H1 (cell line): ENCODE data around the gene SLC37A1. TPM values are rescaled to one million over a fixed set of nuclear protein-coding genes. Genes with fewer than 3 reads are reported as not detected.

Experiments used
- CTCF ChIA-PET: fragments of 300-600 bp; sonication (Branson Sonifier 250); formaldehyde crosslinking; loops from one replicate; lab custom pipeline; 2021; ENCODE audit not compliant: partially characterized antibody; lab: Charles Lee
- POLR2A ChIA-PET: fragments of 300-600 bp; sonication (Branson Sonifier 250); formaldehyde crosslinking; loops from one replicate; lab custom pipeline; 2021; ENCODE audit warnings: inconsistent platforms; ENCODE audit not compliant: partially characterized antibody; lab: Charles Lee
- DNase-seq, 2 experiments: peaks; one replicate each; pipeline versions ENCODE4 v3.0.0 to v3.0.0-alpha.2; 2010 to 2022; ENCODE audit warnings: low spot score in 2 of 2, low read depth in 1 of 2, mixed read lengths in 1 of 2
- FAIRE-seq: peaks from 2 replicates; lab custom pipeline; 2011; peaks lifted over from hg19 to GRCh38; lab: Jason Lieb, UNC
- H2AFZ ChIP-seq: 2 replicates; pipeline ENCODE4 v1.8.1; 2012; ENCODE audit warnings: low read length, inconsistent platforms
- H2AK5ac ChIP-seq: 2 replicates; pipeline ENCODE4 v1.6.1; 2013; ENCODE audit warnings: low read depth, low read length
- H2BK120ac ChIP-seq: replicated peaks from 2 replicates; pipeline ENCODE3; 2013; ENCODE audit warnings: low read depth, low read length, inconsistent platforms
- H2BK12ac ChIP-seq: 2 replicates; pipeline ENCODE4 v1.6.1; 2013; ENCODE audit warnings: low read depth, low read length
- H2BK15ac ChIP-seq: 2 replicates; pipeline ENCODE4 v1.6.1; 2013; ENCODE audit warnings: low read length
- H2BK20ac ChIP-seq: 2 replicates; pipeline ENCODE4 v1.6.1; 2013; ENCODE audit warnings: low read length
- H2BK5ac ChIP-seq: 2 replicates; pipeline ENCODE4 v1.6.1; 2013; ENCODE audit warnings: low read depth, low read length
- H3K14ac ChIP-seq: 2 replicates; pipeline ENCODE4 v1.6.1; 2013; ENCODE audit warnings: inconsistent platforms; ENCODE audit not compliant: insufficient read length
- H3K18ac ChIP-seq: 2 replicates; pipeline ENCODE4 v1.6.1; 2013; ENCODE audit warnings: low read length; ENCODE audit errors: extremely low read depth
- H3K23ac ChIP-seq: 2 replicates; pipeline ENCODE4 v1.6.1; 2013; ENCODE audit warnings: inconsistent platforms; ENCODE audit not compliant: insufficient read length
- H3K23me2 ChIP-seq: 2 replicates; pipeline ENCODE4 v1.6.1; 2013; ENCODE audit warnings: low read depth, low read length
- H3K27ac ChIP-seq: 2 replicates; pipeline ENCODE4 v1.6.1; 2011; ENCODE audit warnings: low read depth, low read length, inconsistent platforms
- H3K27me3 ChIP-seq, 4 experiments: replicated peaks in 1 of 4; 1 replicate in 1 of 4; 2 replicates in 3 of 4; pipeline versions ENCODE4 v1.6.1 to v1.8.1; 2011 to 2013; ENCODE audit warnings: low read length in 3 of 4, mild to moderate bottlenecking in 3 of 4, inconsistent platforms in 2 of 4, mixed read lengths in 2 of 4, moderate library complexity in 1 of 4; ENCODE audit not compliant: control insufficient read depth in 3 of 4, insufficient read depth in 3 of 4; ENCODE audit errors: extremely low read depth in 1 of 4
- H3K36me3 ChIP-seq, 4 experiments: 2 replicates each; pipeline versions ENCODE4 v1.6.1 to v1.8.1; 2011 to 2013; ENCODE audit warnings: mild to moderate bottlenecking in 4 of 4, low read length in 3 of 4, moderate library complexity in 2 of 4, control low read depth in 1 of 4, inconsistent platforms in 1 of 4; ENCODE audit not compliant: insufficient read depth in 4 of 4, control insufficient read depth in 2 of 4
- H3K4ac ChIP-seq: replicated peaks from 2 replicates; pipeline ENCODE3; 2013; ENCODE audit warnings: low read length, low read depth, mixed read lengths, inconsistent platforms; ENCODE audit not compliant: insufficient read length
- H3K4me1 ChIP-seq, 4 experiments: replicated peaks in 1 of 4; 1 replicate in 1 of 4; 2 replicates in 3 of 4; pipeline versions ENCODE4 v1.6.1 to v1.8.1; 2011 to 2013; ENCODE audit warnings: low read length in 3 of 4, inconsistent platforms in 2 of 4, mixed read lengths in 1 of 4; ENCODE audit not compliant: insufficient read depth in 4 of 4, control insufficient read depth in 3 of 4
- H3K4me2 ChIP-seq, 2 experiments: 2 replicates each; pipeline versions ENCODE4 v1.6.1 to v1.8.1; 2011 to 2013; ENCODE audit warnings: low read depth in 2 of 2, low read length in 2 of 2, control low read depth in 1 of 2, inconsistent platforms in 1 of 2, mild to moderate bottlenecking in 1 of 2; ENCODE audit not compliant: insufficient read depth in 1 of 2
- H3K4me3 ChIP-seq, 4 experiments: fragments of 200-600, 300-600 bp in 1 of 4; sonication (generic), shearing (Covaris generic), sonication (Bioruptor Twin) in 1 of 4; 2 replicates each; pipeline versions ENCODE4 v1.5.1 to v1.8.1; 2011 to 2016; ENCODE audit warnings: low read length in 4 of 4, low read depth in 3 of 4, control low read depth in 2 of 4, inconsistent platforms in 2 of 4, mild to moderate bottlenecking in 2 of 4, mixed read lengths in 1 of 4, moderate library complexity in 1 of 4; ENCODE audit not compliant: insufficient read depth in 2 of 4; ENCODE audit errors: extremely low read depth in 1 of 4
- H3K56ac ChIP-seq: replicated peaks from 2 replicates; pipeline ENCODE3; 2013; ENCODE audit warnings: low read depth, mild to moderate bottlenecking, mixed read lengths, low read length, inconsistent platforms; ENCODE audit not compliant: insufficient read length
- H3K79me1 ChIP-seq: 2 replicates; pipeline ENCODE4 v1.6.1; 2013; ENCODE audit warnings: low read depth, low read length, control low read depth
- H3K79me2 ChIP-seq, 2 experiments: 2 replicates each; pipeline versions ENCODE4 v1.6.1 to v1.8.1; 2012 to 2013; ENCODE audit warnings: low read length in 2 of 2, mild to moderate bottlenecking in 2 of 2, inconsistent platforms in 1 of 2; ENCODE audit not compliant: insufficient read depth in 2 of 2, control insufficient read depth in 1 of 2
- H3K9ac ChIP-seq, 4 experiments: replicated peaks in 1 of 4; 1 replicate in 1 of 4; 2 replicates in 3 of 4; pipeline versions ENCODE4 v1.6.1 to v1.8.1; 2011 to 2013; ENCODE audit warnings: low read depth in 3 of 4, low read length in 3 of 4, control low read depth in 2 of 4, mild to moderate bottlenecking in 2 of 4, moderate library complexity in 2 of 4, inconsistent platforms in 1 of 4; ENCODE audit errors: extremely low read depth in 1 of 4
- H3K9me3 ChIP-seq, 2 experiments: 2 replicates each; pipeline versions ENCODE4 v1.6.1 to v1.8.1; 2012 to 2013; ENCODE audit warnings: mild to moderate bottlenecking in 2 of 2, moderate library complexity in 2 of 2, control low read depth in 1 of 2, inconsistent platforms in 1 of 2, low read depth in 1 of 2, low read length in 1 of 2, mixed read lengths in 1 of 2; ENCODE audit not compliant: insufficient read depth in 2 of 2
- H4K20me1 ChIP-seq, 2 experiments: replicated peaks in 1 of 2; 2 replicates each; pipeline versions ENCODE3 to v1.8.1; 2011 to 2013; ENCODE audit warnings: inconsistent platforms in 2 of 2, low read length in 2 of 2, mild to moderate bottlenecking in 1 of 2; ENCODE audit not compliant: insufficient read depth in 2 of 2, control insufficient read depth in 1 of 2
- H4K5ac ChIP-seq: 2 replicates; pipeline ENCODE4 v1.6.1; 2013; ENCODE audit warnings: low read length, low read depth, mixed read lengths, inconsistent platforms; ENCODE audit not compliant: insufficient read length
- H4K8ac ChIP-seq: 2 replicates; pipeline ENCODE4 v1.8.0; 2013; ENCODE audit warnings: mild to moderate bottlenecking, moderate library complexity, low read length, inconsistent platforms; ENCODE audit not compliant: insufficient read depth; ENCODE audit errors: extremely low read depth
- H4K91ac ChIP-seq: replicated peaks from 2 replicates; pipeline ENCODE3; 2013; ENCODE audit warnings: low read length, mixed read lengths, inconsistent platforms; ENCODE audit not compliant: insufficient read length
- RFX5 ChIP-seq: IDR thresholded peaks from 2 replicates; pipeline ENCODE4 v1.6.1; 2011; ENCODE audit warnings: low read depth, low read length, improper control_type of control experiment, borderline replicate concordance
- SAP30 ChIP-seq: fragments of 300-600 bp; sonication (generic); IDR thresholded peaks from 2 replicates; pipeline ENCODE4 v1.7.1; 2012; ENCODE audit warnings: low read length, moderate library complexity, mild to moderate bottlenecking, inconsistent platforms; ENCODE audit not compliant: insufficient read depth, insufficient replicate concordance
- WGBS, 2 experiments: shearing (Covaris generic) in 1 of 2; methylation state at CpG; one replicate each; pipeline versions ENCODE4 v1.1.6 to v1.1.7; 2013 to 2015; ENCODE audit warnings: low lambda C conversion rate in 2 of 2, mixed read lengths in 2 of 2, inconsistent platforms in 1 of 2, low coverage in 1 of 2, missing lambda C conversion rate in 1 of 2; ENCODE audit not compliant: insufficient replicate concordance in 2 of 2, insufficient coverage in 1 of 2, insufficient read length in 1 of 2; ENCODE audit errors: extremely low coverage in 1 of 2, missing lambda C conversion rate in 1 of 2; 5-methylcytosine and 5-hydroxymethylcytosine counted together
- polyA plus RNA-seq, 7 experiments: library from polyadenylated mRNA; depleted of rRNA in 3 of 7; stranded (reverse) in 5 of 7; unstranded in 2 of 7; fragments of >200 nt in 5 of 7; fragments of 200-250 nt in 2 of 7; gene quantifications; 1 replicate in 5 of 7; 2 replicates in 1 of 7; 4 replicates in 1 of 7; pipeline versions ENCODE4 v1.2.1 to v1.2.3, GENCODE V29; 2011 to 2013; ENCODE audit warnings: missing spikeins in 2 of 7, mixed read lengths in 2 of 7
- total RNA-seq: library from RNA; stranded (reverse); fragmentation: NEBNext Ultra II Directional; extraction: Animal tissue kit (Norgen Biotek cat#: 25700); gene quantifications from 2 replicates; pipeline ENCODE4 v1.2.1, GENCODE V29; 2021

Gene SLC37A1
- total and polyA plus RNA-seq, 2 of the 8 experiments (the other 6 are each of a cell fraction or from before 2014, with no cell fraction given): 15.6 to 30.9 TPM

GRCh38 chr21:42578761-42579415 lies 65.2 kb downstream of the SLC37A1 start:
- no peak overlapping the region for H3K4me2 ChIP-seq
- TF ChIP-seq SAP30 (no peak), RFX5 (no peak)
- TF ChIP-seq, all 59 proteins: peak for 0
- no peak overlapping the region for H2BK15ac ChIP-seq
- H3K27me3 ChIP-seq: no peaks in the 10 kb centered on the region
- no peak overlapping the region for H4K5ac ChIP-seq
- no peak overlapping the region for H3K18ac ChIP-seq
- no peak overlapping the region for H3K56ac ChIP-seq
- 90% methylated on average over 12 of the region's 12 CpGs; no CpG with 5 or more reads in 1 of the 2 experiments for WGBS, 2 experiments
- no peak for FAIRE-seq
- H2AK5ac ChIP-seq: no peak overlapping the region
- no peak overlapping the region for H3K4me3 ChIP-seq
- no peak overlapping the region for H2BK12ac ChIP-seq
- POLR2A ChIA-PET: interaction anchor here (1.4 kb wide), 1 partner anchor 9 kb away, joined by 4 read pairs; no protein-coding TSS in a partner anchor
- H3K36me3 ChIP-seq: peaks cover 2 to 9% (median 3%) of the 10 kb centered on the region in 4 experiments; a peak in 3 of 8 replicates
- H3K23me2 ChIP-seq: no peaks in the 10 kb centered on the region
- H2BK5ac ChIP-seq: no peak overlapping the region
- H3K79me2 ChIP-seq: no peaks in the 10 kb centered on the region
- H3K4me1 ChIP-seq: no peaks in the 10 kb centered on the region; a peak in 1 of 7 replicates
- H3K14ac ChIP-seq: no peak overlapping the region
- H3K9ac ChIP-seq: no peak overlapping the region
- no peak overlapping the region for H4K91ac ChIP-seq
- H3K27ac ChIP-seq: no peak overlapping the region
- H2BK20ac ChIP-seq: no peak overlapping the region
- no peaks in the 10 kb centered on the region for H4K20me1 ChIP-seq
- no peaks in the 10 kb centered on the region for H3K79me1 ChIP-seq
- H3K23ac ChIP-seq: no peak overlapping the region
- H3K9me3 ChIP-seq: peaks cover 2 to 5% of the 10 kb centered on the region in 2 experiments; a peak in 2 of 4 replicates
- H3K4ac ChIP-seq: no peak overlapping the region
- CTCF ChIA-PET: interaction anchor here (0.7 to 2.8 kb wide), 4 partner anchors 13 to 218 kb away, joined by 3 to 16 read pairs (median 5); no protein-coding TSS in a partner anchor
- H2AFZ ChIP-seq: no peak overlapping the region
- H2BK120ac ChIP-seq: no peak overlapping the region
- H4K8ac ChIP-seq: no peak overlapping the region
- DNase-seq: no peak
